Stomach (tissue), 9 donors: ENCODE measurements around the gene RABGAP1L. TPM values are rescaled to one million over a fixed set of nuclear protein-coding genes. Genes with fewer than 3 reads are reported as not detected.

Source experiments
- DNase-seq, 2 donors: peaks; one replicate each; pipeline versions ENCODE4 v3.0.0 to v3.0.0-alpha.2; 2013 to 2019
- H3K27ac ChIP-seq, 5 donors: fragments of 200-600 bp in 4 of 5; sonication (generic) in 4 of 5; one replicate each; pipeline ENCODE4 v1.5.1; 2013 to 2019; ENCODE audit warnings: mild to moderate bottlenecking in 1 of 5, moderate library complexity in 1 of 5
- H3K27me3 ChIP-seq, 3 donors: fragments of 200-600 bp; sonication (generic); one replicate each; pipeline ENCODE4 v1.5.1; 2017 to 2019; ENCODE audit warnings: mixed run types in 1 of 3
- H3K36me3 ChIP-seq, 4 donors: fragments of 200-600 bp; sonication (generic); 1 replicate in 3 of 4; 2 replicates in 1 of 4; pipeline ENCODE4 v1.5.1; 2016 to 2019
- H3K4me1 ChIP-seq, 4 donors: fragments of 200-600 bp; sonication (generic); one replicate each; pipeline ENCODE4 v1.5.1; 2016 to 2019
- H3K4me3 ChIP-seq, 4 donors: fragments of 200-600 bp; sonication (generic) in 3 of 4; one replicate each; pipeline ENCODE4 v1.5.1; 2016 to 2019; ENCODE audit warnings: mild to moderate bottlenecking in 1 of 4
- H3K9me3 ChIP-seq, 4 donors: fragments of 200-600 bp; sonication (generic); one replicate each; pipeline ENCODE4 v1.5.1; 2016 to 2019
- EP300 ChIP-seq: sonication (generic); formaldehyde crosslinking; IDR thresholded peaks from one replicate; pipeline ENCODE4 v1.6.1; 2017; ENCODE audit warnings: antibody characterized with exemption
- POLR2A ChIP-seq, 4 donors: fragments of 450-650 bp; IDR thresholded peaks; one replicate each; pipeline ENCODE4 v1.6.1; 2016; ENCODE audit warnings: antibody characterized with exemption in 4 of 4, control low read depth in 2 of 4, mild to moderate bottlenecking in 1 of 4, moderate library complexity in 1 of 4
- POLR2AphosphoS5 ChIP-seq, 3 donors: sonication (generic); formaldehyde crosslinking; IDR thresholded peaks; one replicate each; pipeline ENCODE4 v1.6.1; 2016; ENCODE audit warnings: antibody characterized with exemption in 3 of 3
- WGBS, 5 donors: extraction: QIAGEN DNeasy Blood & Tissue Kit in 3 of 5; methylation state at CpG; one replicate each; pipeline versions ENCODE4 v1.1.5 to v1.1.7; 2013 to 2018; 5-methylcytosine and 5-hydroxymethylcytosine counted together
- intact Hi-C: fragments of 100-400 bp; cut with DNase I; formaldehyde crosslinking; loops from one replicate; pipeline ENCODE4 v1.15.1; 2023; ENCODE audit warnings: low total_unique reads
- polyA plus RNA-seq, 3 donors: library from polyadenylated mRNA; stranded (reverse); fragments of 200-250 nt; gene quantifications; one replicate each; pipeline ENCODE4 v1.2.3, GENCODE V29; 2013
- total RNA-seq, 5 donors: library from RNA; depleted of rRNA; stranded (reverse); fragments of >200 nt; gene quantifications; one replicate each; pipeline versions ENCODE4 v1.1.0 to v1.2.3, GENCODE V29; 2014 to 2016
- TF ChIP-seq, protein P1 (sequence below), 7 experiments: fragments of 450-650 bp in 4 of 7; fragments of 200-600 bp in 3 of 7; sonication (generic) in 3 of 7; IDR thresholded peaks; one replicate each; pipeline ENCODE4 v1.5.1; 2016 to 2019; ENCODE audit warnings: antibody characterized with exemption in 7 of 7, control low read depth in 2 of 7, mild to moderate bottlenecking in 1 of 7
- donor health status: healthy with polysubstance abuse.
- donor health status: Bipolar disorder and iron deficiency.
- donor health status: healthy.

The RABGAP1L gene
- total and polyA plus RNA-seq, 8 donors, result 14.2 to 238 (median 57.9) TPM

DNA sequence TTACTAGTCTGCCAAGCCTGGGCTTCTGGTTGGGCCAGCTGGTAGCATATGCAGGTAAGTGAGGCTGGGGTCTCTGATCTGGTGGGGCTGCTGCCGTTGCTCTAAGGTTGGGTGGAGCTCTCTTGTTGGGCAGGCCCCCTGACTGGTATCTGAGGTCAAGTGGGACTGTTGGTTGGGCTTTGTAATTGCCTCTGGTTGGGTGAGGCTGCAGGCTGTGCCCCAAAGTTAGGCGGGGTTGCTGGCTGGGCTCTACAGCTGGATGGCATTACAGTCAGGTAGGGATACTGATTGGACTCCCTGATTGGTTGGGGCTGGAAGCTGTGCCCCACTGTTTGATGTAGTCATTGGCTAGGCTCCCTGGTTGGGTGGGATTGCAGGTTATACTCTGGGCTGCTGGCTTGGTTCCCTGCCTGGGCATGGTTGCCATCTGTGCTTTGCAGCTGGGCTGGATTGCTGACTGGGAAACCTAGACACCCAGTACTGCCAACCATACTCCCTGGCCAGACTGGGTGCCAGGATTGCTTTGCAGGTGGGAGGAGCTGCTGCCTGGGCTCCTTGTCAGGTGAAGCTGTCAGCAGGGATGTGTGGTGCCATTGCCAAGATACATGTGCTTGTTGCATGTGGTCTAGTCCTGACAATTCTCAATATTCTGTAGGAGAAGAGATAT, 130.5 kb downstream of the RABGAP1L start:
- intact Hi-C loops, result no loop called here
- 44 to 89% (median 70%) methylated on average over 2 of the region's 2 CpGs for WGBS, 5 donors
- H3K36me3 ChIP-seq, result peaks cover 10 to 53% (median 37%) of the 10 kb centered on the region in 4 donors
- H3K27ac ChIP-seq, result no peak overlapping the region
- H3K9me3 ChIP-seq, result peaks cover 0 to 21% (median 4%) of the 10 kb centered on the region in 4 donors
- TF ChIP-seq, protein P1, sequence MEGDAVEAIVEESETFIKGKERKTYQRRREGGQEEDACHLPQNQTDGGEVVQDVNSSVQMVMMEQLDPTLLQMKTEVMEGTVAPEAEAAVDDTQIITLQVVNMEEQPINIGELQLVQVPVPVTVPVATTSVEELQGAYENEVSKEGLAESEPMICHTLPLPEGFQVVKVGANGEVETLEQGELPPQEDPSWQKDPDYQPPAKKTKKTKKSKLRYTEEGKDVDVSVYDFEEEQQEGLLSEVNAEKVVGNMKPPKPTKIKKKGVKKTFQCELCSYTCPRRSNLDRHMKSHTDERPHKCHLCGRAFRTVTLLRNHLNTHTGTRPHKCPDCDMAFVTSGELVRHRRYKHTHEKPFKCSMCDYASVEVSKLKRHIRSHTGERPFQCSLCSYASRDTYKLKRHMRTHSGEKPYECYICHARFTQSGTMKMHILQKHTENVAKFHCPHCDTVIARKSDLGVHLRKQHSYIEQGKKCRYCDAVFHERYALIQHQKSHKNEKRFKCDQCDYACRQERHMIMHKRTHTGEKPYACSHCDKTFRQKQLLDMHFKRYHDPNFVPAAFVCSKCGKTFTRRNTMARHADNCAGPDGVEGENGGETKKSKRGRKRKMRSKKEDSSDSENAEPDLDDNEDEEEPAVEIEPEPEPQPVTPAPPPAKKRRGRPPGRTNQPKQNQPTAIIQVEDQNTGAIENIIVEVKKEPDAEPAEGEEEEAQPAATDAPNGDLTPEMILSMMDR (IDR thresholded peaks at IDR 0.05), result no peak
- TF ChIP-seq POLR2AphosphoS5 (IDR thresholded peaks at IDR 0.05) (no peak), EP300 (no peak), POLR2A (IDR thresholded peaks at IDR 0.05) (no peak)
- no peak for DNase-seq
- no peaks in the 10 kb centered on the region for H3K27me3 ChIP-seq
- no peak overlapping the region for H3K4me3 ChIP-seq
- no peaks in the 10 kb centered on the region for H3K4me1 ChIP-seq

DNA sequence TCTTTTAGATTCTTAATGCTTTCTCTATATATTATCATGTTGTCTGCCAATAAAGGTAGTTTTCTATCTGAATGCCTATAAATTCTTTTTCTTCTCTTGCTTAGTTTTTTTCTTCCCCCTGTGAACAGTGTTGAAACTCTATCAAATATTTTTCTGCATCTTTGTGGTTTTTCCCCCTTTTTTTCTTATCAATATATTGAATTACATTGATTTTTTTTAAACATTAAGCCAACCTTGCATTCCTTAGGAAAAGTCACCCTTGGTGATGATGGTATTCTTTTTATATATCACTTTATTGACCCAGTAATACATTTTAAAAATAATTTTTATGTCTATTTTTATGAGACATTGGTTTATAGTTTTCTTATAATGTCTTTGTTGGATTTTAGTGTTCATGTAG, 131.7 kb downstream of the RABGAP1L start:
- H3K27ac ChIP-seq, result no peak overlapping the region

DNA sequence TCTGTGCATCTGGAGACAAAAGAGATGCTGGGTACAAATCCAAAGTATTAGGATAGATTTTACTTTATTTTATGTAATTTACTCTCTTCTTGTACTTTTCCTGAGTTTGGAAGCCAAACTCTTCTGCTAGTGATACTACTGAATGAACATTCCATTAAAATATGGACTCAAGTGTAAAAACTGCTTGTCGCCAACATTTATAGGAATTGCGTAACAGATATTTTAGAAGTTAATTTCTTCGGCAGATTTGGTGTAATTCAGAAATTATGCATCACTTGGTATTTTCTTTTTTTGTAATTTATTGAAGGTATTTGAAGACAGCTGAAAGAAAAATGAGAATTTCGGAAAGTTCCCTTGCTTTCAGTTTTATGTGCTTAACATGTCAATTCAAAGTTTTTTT, 137.0 kb downstream of the RABGAP1L start:
- Histone ChIP-seq H3K9me3 (peaks cover 0 to 9% (median 6%) of the 10 kb centered on the region in 4 donors), H3K27ac (no peak overlapping the region), H3K4me3 (no peak overlapping the region), H3K36me3 (peaks cover 0 to 12% (median 5%) of the 10 kb centered on the region in 4 donors), H3K4me1 (no peaks in the 10 kb centered on the region), H3K27me3 (no peaks in the 10 kb centered on the region)
- intact Hi-C loops, result no loop called here
- no peak for DNase-seq
- no peak for TF ChIP-seq POLR2AphosphoS5 (IDR thresholded peaks at IDR 0.05)
- TF ChIP-seq POLR2A (IDR thresholded peaks at IDR 0.05), result no peak
- TF ChIP-seq EP300, result no peak
- TF ChIP-seq, protein P1 (IDR thresholded peaks at IDR 0.05), result no peak
- 90 to 97% (median 94%) methylated on average over 4 of the region's 4 CpGs for WGBS, 5 donors

More for the DNA sequence above, 131.7 kb downstream of the RABGAP1L start:
- Histone ChIP-seq H3K4me1 (no peaks in the 10 kb centered on the region), H3K9me3 (peaks cover 0 to 21% (median 4%) of the 10 kb centered on the region in 4 donors), H3K4me3 (no peak overlapping the region), H3K36me3 (peaks cover 10 to 50% (median 37%) of the 10 kb centered on the region in 4 donors), H3K27me3 (no peaks in the 10 kb centered on the region)
- TF ChIP-seq EP300, result no peak
- no peak for TF ChIP-seq POLR2A (IDR thresholded peaks at IDR 0.05)
- TF ChIP-seq, protein P1 (IDR thresholded peaks at IDR 0.05), result no peak
- TF ChIP-seq POLR2AphosphoS5 (IDR thresholded peaks at IDR 0.05), result no peak
- no peak for DNase-seq
- intact Hi-C loops, result no loop called here

DNA sequence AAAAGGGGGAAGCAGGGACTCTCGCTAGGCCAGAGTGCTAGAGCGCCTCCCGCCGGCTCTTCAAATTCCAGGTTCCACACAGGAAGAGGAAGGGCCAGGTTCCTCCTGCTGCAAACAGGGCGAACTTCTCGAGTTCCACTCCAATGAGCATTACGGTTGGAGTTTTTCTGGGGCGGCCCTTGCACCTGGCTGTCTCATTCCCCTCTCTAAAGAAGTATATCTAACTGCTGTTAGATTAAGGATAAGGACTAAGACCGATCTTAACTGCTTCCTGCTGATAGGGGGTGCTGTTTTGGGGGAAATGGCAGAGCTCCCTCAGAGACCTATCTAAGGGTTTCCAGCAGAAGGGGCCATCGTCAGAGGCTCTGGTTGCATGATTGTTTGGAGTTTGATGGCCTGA, 138.0 kb downstream of the RABGAP1L start:
- Histone ChIP-seq H3K4me3 (no peak overlapping the region), H3K4me1 (no peaks in the 10 kb centered on the region), H3K27me3 (no peaks in the 10 kb centered on the region), H3K36me3 (peaks cover 0 to 10% (median 5%) of the 10 kb centered on the region in 4 donors), H3K9me3 (peaks cover 0 to 13% (median 10%) of the 10 kb centered on the region in 4 donors), H3K27ac (no peak overlapping the region)
- TF ChIP-seq EP300 (no peak), POLR2AphosphoS5 (IDR thresholded peaks at IDR 0.05) (no peak)
- intact Hi-C loops, result no loop called here
- WGBS, 5 donors, result 81 to 89% (median 87%) methylated on average over 10 of the region's 10 CpGs
- no peak for DNase-seq
